HCEC 1CT (cell line): ENCODE measurements around the gene C21orf91.

ENCODE experiments used
- DNase-seq: peaks from one replicate; pipeline ENCODE4 v3.0.0-alpha.2; 2017

Gene C21orf91

DNA sequence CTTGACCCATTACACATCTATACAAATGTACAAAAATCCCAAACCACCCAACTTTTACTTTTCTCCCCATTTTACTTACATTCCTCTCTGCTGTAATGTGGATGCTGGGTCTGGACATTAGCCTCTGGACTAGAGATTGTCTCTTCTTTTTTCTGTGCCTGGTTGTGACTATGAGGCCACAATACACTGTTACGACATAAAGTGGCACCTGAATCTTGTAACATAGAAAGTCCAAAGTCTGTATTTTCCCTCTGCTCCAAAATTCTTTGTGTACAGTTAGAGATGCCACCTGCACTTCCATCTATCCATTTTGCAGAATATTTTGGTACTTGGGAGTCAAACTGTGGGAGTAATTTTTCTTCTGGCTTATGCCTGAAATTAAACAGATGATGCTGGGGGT lies 22.7 kb downstream of the C21orf91 start:
- no peak for DNase-seq

DNA sequence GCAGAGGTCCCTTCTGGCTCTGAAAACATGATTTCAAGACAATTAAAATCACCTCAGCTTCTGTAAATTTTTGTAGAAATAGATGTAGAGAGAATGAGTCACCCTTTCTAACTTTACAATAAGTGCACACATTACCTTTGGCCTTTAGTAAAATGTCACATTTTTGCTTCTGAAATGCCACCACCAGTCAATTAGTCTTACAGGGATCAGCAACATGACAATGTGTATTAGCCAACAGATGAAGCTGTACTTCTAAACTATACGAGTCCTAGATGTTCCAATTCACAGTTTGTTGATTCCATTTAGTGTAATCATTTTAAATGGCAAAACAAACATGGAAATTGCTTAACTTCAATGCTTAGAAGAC lies 23.1 kb downstream of the C21orf91 start:
- peak; percentile 6 for DNase-seq

- no peak for DNase-seq
Observed at GRCh38 chr21:17795146-17796036, 23.8 kb downstream of the C21orf91 start.

DNA sequence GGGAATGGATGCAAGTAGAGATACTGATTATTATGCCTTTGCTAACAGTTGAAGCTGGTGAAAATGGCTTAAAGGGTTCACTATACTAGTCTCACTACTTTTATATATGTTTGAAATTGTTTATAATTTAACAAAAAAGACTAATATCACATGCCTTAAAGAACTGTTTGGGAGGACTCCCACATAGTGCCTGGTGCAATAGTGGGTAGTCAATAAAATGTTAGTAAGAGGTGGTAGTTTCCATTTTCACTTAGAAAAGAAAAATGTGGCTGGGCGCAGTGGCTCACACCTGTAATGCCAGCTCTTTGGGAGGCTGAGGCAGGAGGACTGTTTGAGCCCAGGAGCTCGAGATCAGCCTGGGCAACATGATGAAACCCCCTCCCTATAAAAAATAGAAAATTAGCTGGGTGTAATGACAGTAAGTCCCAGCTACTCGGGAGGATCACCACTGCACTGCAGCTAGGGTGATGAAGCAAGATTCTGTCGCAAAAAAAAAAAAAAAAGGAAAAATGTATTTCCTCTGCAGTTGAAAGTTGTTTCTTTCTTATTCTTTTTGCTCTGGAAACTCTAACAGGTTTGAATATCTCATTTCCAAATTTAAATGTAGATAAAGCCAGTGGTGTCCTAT lies 24.5 kb downstream of the C21orf91 start:
- DNase-seq, result no peak

- DNase-seq, result peak; percentile 65
Observed at GRCh38 chr21:17793246-17794123, 25.7 kb downstream of the C21orf91 start.

DNA sequence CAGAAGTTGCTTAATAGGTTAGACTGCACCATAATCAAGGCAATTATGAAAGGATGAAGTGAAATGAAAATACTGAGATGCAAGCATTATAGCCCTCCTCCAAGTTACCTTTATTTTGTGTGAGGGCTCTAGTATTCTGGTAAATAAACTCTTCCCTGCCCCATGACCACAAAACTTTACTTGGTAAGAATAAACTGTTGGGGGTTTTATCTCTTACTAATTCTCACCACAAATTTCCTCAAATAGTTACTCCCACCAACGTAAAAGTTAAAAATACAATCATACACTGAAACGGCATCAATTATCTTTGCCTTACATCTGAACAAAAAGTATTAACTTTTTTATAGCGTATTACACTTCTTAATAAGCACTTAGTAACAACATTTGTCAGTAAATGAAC lies 29.5 kb downstream of the C21orf91 start:
- DNase-seq, result no peak

- DNase-seq, result no peak
Observed at GRCh38 chr21:17789069-17789468, 30.1 kb downstream of the C21orf91 start.

- DNase-seq, result no peak
Observed at GRCh38 chr21:17786851-17787181, 32.3 kb downstream of the C21orf91 start.

- no peak for DNase-seq
Observed at GRCh38 chr21:17786071-17786850, 32.9 kb downstream of the C21orf91 start.

- DNase-seq, result no peak
Observed at GRCh38 chr21:17785403-17785788, 33.8 kb downstream of the C21orf91 start.

DNA sequence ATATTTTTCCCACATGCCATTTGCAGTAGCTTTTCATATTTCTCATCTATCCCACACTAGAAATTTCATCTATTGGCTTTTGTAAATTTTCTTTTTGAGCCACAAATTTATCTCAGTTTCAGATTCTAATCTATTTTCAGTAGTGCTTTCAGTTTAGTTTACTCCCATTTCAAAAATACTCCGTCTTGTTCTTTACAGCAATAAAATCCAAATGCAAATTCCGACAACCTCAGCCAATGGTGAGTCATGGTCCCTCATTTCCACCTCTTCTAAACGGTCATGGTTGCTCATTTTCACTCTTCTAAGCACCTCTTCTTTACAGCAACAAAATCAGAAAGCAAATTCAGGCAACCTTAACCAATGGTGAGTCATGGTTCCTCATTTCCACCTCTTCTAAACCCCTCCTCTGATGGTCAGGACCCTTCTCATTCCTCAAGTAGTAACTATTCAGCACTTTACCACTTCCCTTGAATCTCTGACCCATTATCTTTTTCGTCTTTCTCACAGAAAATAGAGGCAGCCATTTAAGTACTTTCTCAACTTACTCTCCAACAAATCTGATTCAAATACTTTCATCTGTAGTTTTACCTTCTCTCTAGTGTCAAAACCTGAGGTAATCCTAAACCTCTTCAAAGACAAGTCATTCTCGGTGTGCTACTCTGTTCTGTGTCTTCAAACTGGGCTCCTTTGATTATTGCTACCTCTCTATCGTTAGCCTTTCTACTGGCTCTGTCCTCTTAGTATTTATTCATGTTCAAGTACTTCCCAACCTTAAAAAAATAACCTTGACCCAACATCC lies 34.4 kb downstream of the C21orf91 start:
- no peak for DNase-seq

DNA sequence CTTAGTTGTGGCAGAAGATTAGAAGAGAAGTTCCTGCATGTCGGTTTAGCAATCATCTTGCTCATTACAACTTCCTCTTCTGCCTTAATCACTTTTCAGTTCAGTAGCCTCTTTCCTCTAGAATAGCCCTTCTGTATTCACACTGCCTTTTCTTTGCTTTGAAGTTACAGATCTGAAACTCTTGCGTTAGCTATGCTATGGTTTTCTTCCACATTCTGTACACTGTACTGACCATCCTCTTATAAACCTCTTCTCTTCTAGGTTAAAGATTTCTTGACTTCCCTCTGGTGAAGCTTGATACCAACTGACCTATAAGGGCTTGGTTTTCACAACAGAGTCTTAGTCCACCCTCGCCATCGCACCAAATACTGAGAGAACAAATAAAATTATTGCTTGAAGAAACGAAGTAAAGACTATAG lies 35.0 kb downstream of the C21orf91 start:
- no peak for DNase-seq

- no peak for DNase-seq
Observed at GRCh38 chr21:17783481-17784179, 35.5 kb downstream of the C21orf91 start.

GRCh38 chr21:17783003-17783402 lies 36.2 kb downstream of the C21orf91 start:
- DNase-seq, result no peak

DNA sequence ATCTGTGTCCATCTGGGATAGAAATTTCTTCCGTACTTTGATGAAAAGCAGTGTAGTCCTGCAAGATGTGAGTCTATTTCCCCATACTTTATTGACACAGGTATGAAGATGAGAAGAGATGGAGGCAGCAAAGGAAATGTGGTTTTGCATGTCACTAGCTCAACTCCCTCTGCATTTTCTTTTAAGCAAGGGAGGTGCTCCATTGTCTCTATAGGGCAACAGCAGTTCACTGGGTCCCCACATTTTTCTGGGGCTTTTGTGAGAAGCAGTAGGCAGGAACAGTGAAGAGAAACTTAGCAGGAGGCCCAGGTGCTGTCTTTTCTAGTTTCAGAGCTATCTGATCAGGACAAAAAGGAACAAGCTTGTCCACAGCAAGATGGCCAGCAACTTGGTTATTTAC lies 37.1 kb downstream of the C21orf91 start:
- DNase-seq, result no peak

DNA sequence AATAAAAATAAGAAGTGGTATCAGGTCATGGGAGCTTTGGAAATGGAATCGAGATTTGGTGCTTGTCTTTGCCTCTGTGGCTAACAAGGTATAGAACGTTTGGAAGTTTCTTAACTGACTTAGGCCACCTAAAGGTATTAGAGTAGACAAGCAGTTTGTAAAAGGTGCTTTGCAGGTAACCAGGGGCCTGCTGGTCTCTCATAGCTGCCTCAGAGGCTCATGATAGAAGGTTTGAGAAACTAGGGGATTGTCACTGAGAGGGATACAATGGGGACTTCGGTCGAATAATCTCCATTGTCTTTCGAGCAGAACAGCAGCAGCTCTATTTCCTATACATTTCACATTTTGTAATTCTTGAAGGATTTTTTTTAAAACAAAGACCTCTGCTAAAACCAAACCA lies 37.6 kb downstream of the C21orf91 start:
- no peak for DNase-seq

- no peak for DNase-seq
Observed at GRCh38 chr21:17780539-17780938, 38.6 kb downstream of the C21orf91 start.

DNA sequence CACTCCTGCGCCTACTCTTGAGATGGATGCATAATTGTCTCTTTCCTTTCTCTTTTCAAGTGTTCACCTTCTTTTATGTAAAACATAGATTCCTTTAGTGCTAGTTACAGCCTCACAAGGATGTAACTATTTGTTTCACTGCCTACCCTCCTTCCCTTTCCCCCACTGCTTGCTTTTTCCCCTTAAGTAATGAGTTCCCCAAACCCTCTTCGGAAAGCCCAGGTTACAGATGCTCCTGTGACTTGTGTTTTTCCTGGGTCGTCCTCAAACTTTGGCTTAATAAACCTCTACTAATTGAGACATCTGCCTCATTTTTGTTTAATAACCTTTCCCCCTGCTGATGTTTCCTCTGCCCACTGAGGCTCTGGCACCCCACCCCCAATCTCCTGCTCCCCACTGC lies 39.2 kb downstream of the C21orf91 start:
- no peak for DNase-seq

- peak; percentile 14 for DNase-seq
Observed at GRCh38 chr21:17779496-17779895, 39.7 kb downstream of the C21orf91 start.

DNA sequence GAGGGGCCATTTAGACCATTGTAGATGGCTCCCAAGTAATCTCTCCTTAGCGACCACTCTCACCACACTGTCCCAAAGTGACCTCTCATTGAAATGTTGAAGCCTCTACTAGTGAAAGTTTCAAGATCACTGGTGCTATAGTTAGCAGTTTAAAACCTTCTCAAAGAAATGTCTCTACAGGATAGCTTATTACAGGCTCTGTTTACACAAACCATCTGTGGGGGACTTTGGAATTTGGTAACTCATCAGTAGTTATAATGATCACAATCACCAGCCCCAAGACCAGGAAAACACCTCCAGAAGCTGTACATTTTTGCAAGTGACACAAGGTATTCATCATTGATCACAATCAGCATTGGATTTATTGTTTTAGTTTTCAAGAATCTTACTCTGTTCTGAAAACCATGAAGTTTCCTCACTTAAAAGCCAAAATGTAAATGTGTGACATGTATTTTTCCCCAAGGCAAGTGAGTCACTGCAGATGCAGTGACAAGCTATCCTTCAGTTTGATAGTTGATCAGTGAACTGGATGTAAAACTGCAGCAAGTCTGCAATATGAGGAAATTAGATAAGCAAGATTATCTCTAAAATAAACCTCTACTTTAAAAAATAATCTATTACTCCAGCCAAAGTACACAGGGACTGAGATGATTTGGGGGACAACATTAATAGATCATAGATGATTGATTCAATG lies 41.9 kb downstream of the C21orf91 start:
- no peak for DNase-seq
